Suprapubic skin (tissue), 3 donors: ENCODE results near the gene GRM1.

Experiments used
- CTCF ChIP-seq, 2 donors: fragments of 200-600 bp in 1 of 2; fragments of 450-650 bp in 1 of 2; sonication (generic) in 1 of 2; IDR thresholded peaks; one replicate each; pipeline ENCODE4 v1.5.1; 2016 to 2019; ENCODE audit warnings: antibody characterized with exemption in 2 of 2, mild to moderate bottlenecking in 1 of 2, moderate library complexity in 1 of 2
- EP300 ChIP-seq: sonication (generic); formaldehyde crosslinking; IDR thresholded peaks from one replicate; pipeline ENCODE4 v1.6.1; 2017; ENCODE audit warnings: antibody characterized with exemption

- TF ChIP-seq EP300 (no peak), CTCF (IDR thresholded peaks at IDR 0.05) (no peak)
Measured at GRCh38 chr6:146305092-146305491, 276.2 kb downstream of the GRM1 start.
